OCI-LY1 (cell line): ENCODE results near the gene FRMD5.

ENCODE experiments used
- CTCF ChIP-seq: fragments of 200-600 bp; sonication (generic), shearing (Covaris generic); IDR thresholded peaks from 2 replicates; pipeline ENCODE4 v1.5.1; 2017; ENCODE audit warnings: mild to moderate bottlenecking, antibody characterized with exemption, low read length, moderate library complexity, mixed read lengths
- EZH2 ChIP-seq: fragments of 200-600 bp; sonication (generic), shearing (Covaris generic); IDR thresholded peaks from 2 replicates; pipeline ENCODE4 v1.8.0; 2017; ENCODE audit warnings: borderline replicate concordance, mixed run types, mild to moderate bottlenecking, antibody characterized with exemption, low read length, moderate library complexity, mixed read lengths

- TF ChIP-seq CTCF (no peak), EZH2 (no peak)
Observed at GRCh38 chr15:44157679-44158078, 37.4 kb downstream of the FRMD5 start.
